ACC112 (cell line): ENCODE data around the gene BUB1B.
A peak's percentile ranks its signal among the peaks of the same experiment; 100 is the strongest.

Experiments
- H2AFZ ChIP-seq: fragments of 200-600 bp; sonication (generic); one replicate; pipeline ENCODE4 v1.6.0; 2017; ENCODE audit warnings: antibody characterized with exemption, low read length; ENCODE audit not compliant: unreplicated experiment
- H3K27ac ChIP-seq: fragments of 200-600 bp; sonication (generic); 2 replicates; pipeline ENCODE4 v1.5.1; 2014; ENCODE audit warnings: low read depth, mild to moderate bottlenecking, antibody characterized with exemption, low read length, moderate library complexity
- H3K27me3 ChIP-seq: fragments of 200-600 bp; sonication (generic); 2 replicates; pipeline ENCODE4 v1.6.1; 2014; ENCODE audit warnings: mild to moderate bottlenecking, antibody characterized with exemption, low read length, moderate library complexity, mixed read lengths; ENCODE audit not compliant: insufficient read depth
- H3K36me3 ChIP-seq: fragments of 200-600 bp; sonication (generic); 2 replicates; pipeline ENCODE4 v1.6.1; 2016; ENCODE audit warnings: mild to moderate bottlenecking, antibody characterized with exemption, low read length, moderate library complexity, mixed read lengths; ENCODE audit not compliant: insufficient read depth
- H3K4me1 ChIP-seq: fragments of 200-600 bp; sonication (generic); one replicate; pipeline ENCODE4 v1.6.1; 2016; ENCODE audit warnings: low read length, mixed read lengths; ENCODE audit not compliant: insufficient read depth, unreplicated experiment, control insufficient read depth
- H3K4me3 ChIP-seq: fragments of 200-600 bp; sonication (generic); 2 replicates; pipeline ENCODE4 v1.5.1; 2014; ENCODE audit warnings: mild to moderate bottlenecking, low read depth, low read length
- H3K79me2 ChIP-seq: fragments of 200-600 bp; sonication (generic); one replicate; pipeline ENCODE4 v1.6.0; 2016; ENCODE audit warnings: low read length; ENCODE audit not compliant: control insufficient read depth, unreplicated experiment, insufficient read depth

Gene BUB1B

GRCh38 chr15:40257656-40258450 lies 97.0 kb downstream of the BUB1B start:
- Histone ChIP-seq H3K27ac (no peak overlapping the region), H2AFZ (no peak overlapping the region), H3K4me3 (no peak overlapping the region), H3K36me3 (no peaks in the 10 kb centered on the region), H3K27me3 (peaks cover 21% of the 10 kb centered on the region), H3K4me1 (peaks cover 9% of the 10 kb centered on the region), H3K79me2 (no peaks in the 10 kb centered on the region)

GRCh38 chr15:40258544-40258943 lies 97.7 kb downstream of the BUB1B start:
- Histone ChIP-seq H3K27ac (no peak overlapping the region), H3K79me2 (no peaks in the 10 kb centered on the region), H3K36me3 (no peaks in the 10 kb centered on the region), H3K4me3 (no peak overlapping the region), H2AFZ (no peak overlapping the region), H3K27me3 (peaks cover 14% of the 10 kb centered on the region), H3K4me1 (peaks cover 10% of the 10 kb centered on the region)

DNA sequence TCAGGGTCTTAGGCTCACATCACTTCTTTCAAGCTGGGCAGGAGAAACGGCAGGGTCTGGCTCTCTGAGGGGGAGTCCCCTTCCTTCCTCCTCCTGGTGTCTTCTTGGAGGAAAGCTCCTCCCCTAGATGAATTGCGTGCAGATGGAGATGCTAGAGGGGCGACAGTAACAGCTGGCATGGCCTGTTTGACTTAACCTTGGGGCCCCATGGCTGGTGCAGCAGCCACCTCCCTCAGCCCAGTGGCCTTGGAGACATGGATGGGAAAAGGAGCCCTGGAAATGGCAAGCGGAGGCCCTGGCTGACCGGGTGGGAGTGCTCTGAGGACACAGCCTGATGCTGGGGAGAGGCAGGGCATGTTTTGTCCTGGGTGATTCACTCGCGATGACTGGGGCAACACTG lies 98.2 kb downstream of the BUB1B start:
- no peak overlapping the region for H3K4me3 ChIP-seq
- H2AFZ ChIP-seq = no peak overlapping the region
- H3K27ac ChIP-seq = no peak overlapping the region
- H3K4me1 ChIP-seq = peaks cover 10% of the 10 kb centered on the region
- no peaks in the 10 kb centered on the region for H3K79me2 ChIP-seq
- H3K36me3 ChIP-seq = no peaks in the 10 kb centered on the region
- peaks cover 9% of the 10 kb centered on the region; the same call in 1 of the 2 replicates for H3K27me3 ChIP-seq

GRCh38 chr15:40263024-40263754 lies 102.3 kb downstream of the BUB1B start:
- peak overlapping the region; percentile 28 for H2AFZ ChIP-seq
- 0 out of 2 replicates have a peak overlapping the region, but pooled peaks have one; percentile 15 for H3K27ac ChIP-seq
- H3K79me2 ChIP-seq = no peaks in the 10 kb centered on the region
- no peaks in the 10 kb centered on the region for H3K27me3 ChIP-seq
- peaks cover 25% of the 10 kb centered on the region for H3K4me1 ChIP-seq
- no peaks in the 10 kb centered on the region for H3K36me3 ChIP-seq
- H3K4me3 ChIP-seq = no peak overlapping the region

GRCh38 chr15:40264321-40265153 lies 103.7 kb downstream of the BUB1B start:
- H3K36me3 ChIP-seq = no peaks in the 10 kb centered on the region
- no peak overlapping the region for H3K27ac ChIP-seq
- H3K4me1 ChIP-seq = peaks cover 25% of the 10 kb centered on the region
- H2AFZ ChIP-seq = no peak overlapping the region
- H3K27me3 ChIP-seq = no peaks in the 10 kb centered on the region
- no peaks in the 10 kb centered on the region for H3K79me2 ChIP-seq
- H3K4me3 ChIP-seq = no peak overlapping the region

DNA sequence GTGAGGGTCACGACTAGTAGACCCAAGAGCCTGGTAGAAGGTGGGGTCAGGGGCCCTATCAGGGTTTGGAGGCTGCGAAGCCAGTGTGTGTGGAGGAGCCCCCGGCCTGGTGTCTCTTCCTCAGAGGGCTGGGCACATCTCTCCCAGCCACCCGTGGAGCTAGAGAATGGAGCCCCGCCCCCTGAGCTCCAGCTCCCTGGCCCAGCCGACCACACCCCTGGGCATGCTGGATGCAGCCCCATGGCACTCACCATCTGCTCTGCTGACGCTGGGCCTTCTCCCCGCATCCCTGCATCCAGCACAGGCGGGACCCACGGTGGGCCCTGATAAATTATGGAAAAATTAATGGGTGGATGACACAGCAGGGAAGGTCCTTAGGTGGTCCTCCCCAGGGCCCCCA lies 104.5 kb downstream of the BUB1B start:
- Histone ChIP-seq H3K79me2 (no peaks in the 10 kb centered on the region), H3K36me3 (no peaks in the 10 kb centered on the region), H3K27ac (no peak overlapping the region)

DNA sequence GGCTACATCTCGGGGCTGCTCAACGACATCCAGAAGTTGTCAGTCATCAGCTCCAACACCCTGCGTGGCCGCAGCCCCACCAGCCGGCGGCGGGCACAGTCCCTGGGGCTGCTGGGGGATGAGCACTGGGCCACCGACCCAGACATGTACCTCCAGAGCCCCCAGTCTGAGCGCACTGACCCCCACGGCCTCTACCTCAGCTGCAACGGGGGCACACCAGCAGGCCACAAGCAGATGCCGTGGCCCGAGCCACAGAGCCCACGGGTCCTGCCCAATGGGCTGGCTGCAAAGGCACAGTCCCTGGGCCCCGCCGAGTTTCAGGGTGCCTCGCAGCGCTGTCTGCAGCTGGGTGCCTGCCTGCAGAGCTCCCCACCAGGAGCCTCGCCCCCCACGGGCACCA lies 105.0 kb downstream of the BUB1B start:
- Histone ChIP-seq H3K36me3 (no peaks in the 10 kb centered on the region), H3K27ac (no peak overlapping the region), H2AFZ (no peak overlapping the region), H3K4me1 (peaks cover 25% of the 10 kb centered on the region), H3K4me3 (no peak overlapping the region), H3K79me2 (no peaks in the 10 kb centered on the region), H3K27me3 (no peaks in the 10 kb centered on the region)

More for the DNA sequence above, 104.5 kb downstream of the BUB1B start:
- Histone ChIP-seq H3K4me3 (no peak overlapping the region), H3K27me3 (no peaks in the 10 kb centered on the region), H2AFZ (no peak overlapping the region), H3K4me1 (peaks cover 25% of the 10 kb centered on the region)

GRCh38 chr15:40266828-40267304 lies 106.0 kb downstream of the BUB1B start:
- peak overlapping the region; percentile 56 for H3K27ac ChIP-seq
- H3K4me3 ChIP-seq = no peak overlapping the region
- peak overlapping the region; percentile 85 for H2AFZ ChIP-seq

DNA sequence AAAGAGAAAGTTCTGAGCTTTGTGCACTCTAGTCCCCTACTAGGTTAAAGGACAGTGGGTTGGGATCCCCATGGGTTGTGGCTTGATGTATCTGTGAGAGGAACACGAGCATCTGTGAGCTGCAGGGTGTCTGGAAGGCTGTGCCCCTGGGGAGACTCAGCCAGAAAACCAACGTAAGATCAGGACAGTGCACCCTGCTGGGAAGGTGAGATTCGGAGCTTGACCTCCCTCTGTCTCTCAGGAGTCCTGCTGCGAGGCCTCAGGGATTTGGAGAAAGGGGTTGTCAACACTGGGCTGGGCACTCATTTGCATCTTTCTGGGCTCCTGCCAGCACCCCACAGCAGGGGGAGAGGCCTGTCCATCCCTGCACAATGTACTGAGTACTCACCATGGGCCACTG lies 106.8 kb downstream of the BUB1B start:
- H2AFZ ChIP-seq = no peak overlapping the region

More at GRCh38 chr15:40266828-40267304, 106.0 kb downstream of the BUB1B start:
- Histone ChIP-seq H3K4me1 (peaks cover 25% of the 10 kb centered on the region), H3K36me3 (no peaks in the 10 kb centered on the region), H3K79me2 (no peaks in the 10 kb centered on the region), H3K27me3 (no peaks in the 10 kb centered on the region)

DNA sequence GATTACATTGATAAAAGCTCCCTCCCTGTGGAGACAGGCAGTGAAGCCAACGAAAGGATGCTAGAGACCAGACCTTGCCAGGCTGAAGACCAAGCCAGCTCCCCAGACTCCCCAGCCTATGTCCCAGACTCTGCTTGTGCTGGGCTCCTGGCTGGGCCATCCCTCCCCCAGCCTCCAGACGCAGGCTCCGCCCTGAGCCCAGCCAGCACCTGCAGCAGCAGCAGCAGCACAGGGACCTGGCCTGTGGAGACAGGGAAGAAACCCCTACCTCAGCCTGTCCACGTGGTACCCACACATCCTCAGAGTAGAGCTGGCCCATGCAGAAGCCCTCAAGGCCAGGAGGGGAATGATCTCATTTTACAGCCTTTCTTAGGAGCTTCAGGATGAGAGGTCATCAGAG lies 108.7 kb downstream of the BUB1B start:
- no peak overlapping the region for H2AFZ ChIP-seq
- H3K27me3 ChIP-seq = no peaks in the 10 kb centered on the region
- no peaks in the 10 kb centered on the region for H3K79me2 ChIP-seq
- H3K4me3 ChIP-seq = no peak overlapping the region
- no peaks in the 10 kb centered on the region for H3K36me3 ChIP-seq
- peaks cover 15% of the 10 kb centered on the region for H3K4me1 ChIP-seq
- no peak overlapping the region for H3K27ac ChIP-seq

More for the DNA sequence above, 106.8 kb downstream of the BUB1B start:
- Histone ChIP-seq H3K4me3 (no peak overlapping the region), H3K4me1 (peaks cover 24% of the 10 kb centered on the region), H3K27ac (no peak overlapping the region), H3K79me2 (no peaks in the 10 kb centered on the region), H3K27me3 (no peaks in the 10 kb centered on the region), H3K36me3 (no peaks in the 10 kb centered on the region)
